Inferior parietal cortex (tissue), 1 donor: ENCODE results near the gene POLR1F.
A peak's percentile ranks its signal among the peaks of the same experiment; 100 is the strongest.

Experiments
- DNase-seq: peaks from one replicate; pipeline ENCODE4 v3.0.0-alpha.2; 2016; ENCODE audit errors: extremely low spot score

POLR1F gene

DNA sequence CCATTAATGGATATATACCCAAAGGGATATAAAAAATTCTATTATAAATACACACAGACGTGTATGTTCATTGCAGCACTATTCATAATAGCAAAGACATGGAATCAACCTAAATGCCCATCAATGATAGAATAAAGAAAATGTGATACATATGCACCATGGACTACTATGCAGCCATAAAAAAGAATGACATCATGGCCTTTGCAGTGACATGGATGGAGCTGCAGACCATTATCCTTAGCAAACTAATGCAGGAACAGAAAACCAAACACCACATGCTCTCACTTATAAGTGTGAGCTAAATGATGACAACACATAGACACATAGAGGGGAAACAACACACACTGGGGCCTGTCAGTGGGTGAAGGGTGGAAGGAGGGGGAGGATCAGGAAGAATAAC is 33.0 kb downstream of the POLR1F start:
- no peak for DNase-seq

DNA sequence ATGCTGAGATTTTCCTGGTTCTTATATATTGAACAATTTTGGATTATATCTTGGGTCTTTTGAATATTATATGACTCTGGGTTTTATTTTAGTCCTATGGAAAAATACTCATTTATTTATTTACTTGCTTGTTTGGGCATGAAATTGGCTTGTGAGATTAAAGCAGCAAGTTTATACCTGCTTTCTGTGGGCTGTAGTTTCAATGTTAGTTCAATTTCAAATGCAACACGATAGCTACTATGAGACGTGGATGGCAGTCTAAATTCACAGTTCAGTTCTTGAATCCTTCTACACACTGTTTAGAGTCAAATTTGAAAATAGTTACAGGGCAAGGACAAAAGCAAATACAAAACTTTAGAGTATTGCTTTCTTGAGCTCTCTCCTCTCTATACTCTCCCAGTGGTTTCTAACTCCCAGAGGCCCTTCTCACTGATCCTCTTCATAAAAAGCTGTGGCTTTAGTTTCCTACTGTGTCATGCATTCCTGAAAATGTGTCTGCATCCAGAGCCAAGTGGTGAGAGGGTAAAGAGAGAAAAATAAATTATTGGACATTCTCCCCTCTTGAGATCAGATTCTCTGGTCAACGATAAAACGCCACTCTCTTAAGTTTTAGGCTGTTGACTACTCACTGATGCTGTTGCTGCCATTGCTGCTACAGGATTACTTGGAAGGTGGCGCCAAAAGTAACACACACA is 34.4 kb downstream of the POLR1F start:
- no peak for DNase-seq

DNA sequence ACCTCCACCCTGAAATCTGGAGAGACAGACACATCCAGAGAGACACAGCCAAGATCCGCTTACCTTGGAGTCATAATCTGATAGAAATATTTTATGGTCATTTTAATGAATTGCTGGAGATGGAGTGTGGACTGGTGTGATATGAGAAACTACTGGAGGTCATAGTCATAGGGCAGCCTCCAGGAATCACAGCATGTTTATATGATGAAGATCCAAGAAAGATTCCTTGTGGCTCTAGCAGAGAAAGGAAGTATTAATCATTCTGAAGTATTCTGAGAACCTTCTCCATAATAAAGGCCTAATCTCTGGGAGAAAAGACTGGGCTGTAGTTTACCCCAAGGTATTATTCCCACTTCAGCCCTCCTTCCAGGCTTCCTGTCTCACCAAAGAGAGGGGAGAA is 38.0 kb downstream of the POLR1F start:
- no peak for DNase-seq

- DNase-seq, result peak; percentile 50
These were observed 43.3 kb downstream of the POLR1F start for GRCh38 chr7:19665399-19666008.

DNA sequence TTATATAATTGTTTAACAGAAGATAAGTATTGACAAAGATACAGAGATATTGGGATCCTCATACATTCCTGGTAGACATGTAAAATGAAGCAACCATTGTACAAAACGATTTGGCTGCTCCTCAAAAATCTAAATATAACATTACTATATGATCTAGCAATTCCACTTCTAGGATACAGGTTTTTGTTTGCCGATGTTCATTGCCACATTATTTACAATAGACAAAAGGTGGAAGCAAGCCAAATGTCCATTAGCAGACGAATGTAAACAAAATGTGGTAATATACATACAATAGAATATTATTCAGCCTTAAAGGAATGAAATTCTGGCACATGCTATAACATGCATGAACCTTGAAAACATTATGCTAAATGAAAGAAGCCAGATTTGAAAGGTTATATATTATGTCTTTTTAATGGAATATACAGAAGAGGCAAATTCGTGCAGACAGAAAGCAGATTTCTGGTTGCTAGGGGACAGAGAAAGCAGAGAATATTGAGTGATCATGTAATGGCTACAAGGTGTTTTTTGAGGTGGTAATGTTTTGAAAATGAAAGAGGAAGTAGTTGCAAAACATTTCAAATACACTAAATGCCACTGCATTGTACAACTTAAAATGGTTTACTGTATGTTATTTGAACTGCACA is 44.9 kb downstream of the POLR1F start:
- no peak for DNase-seq

- DNase-seq, result no peak
These were observed 60.0 kb downstream of the POLR1F start for GRCh38 chr7:19648791-19649190.
